ENCODE measurements around the gene RAET1G.
A peak's percentile ranks its signal among the peaks of the same experiment; 100 is the strongest.
"Not testable (repeated sequence)": the region's sequence is repeated elsewhere in the genome, so short reads cannot be mapped to it uniquely, and the experiment has no call there.

RAET1G gene

DNA sequence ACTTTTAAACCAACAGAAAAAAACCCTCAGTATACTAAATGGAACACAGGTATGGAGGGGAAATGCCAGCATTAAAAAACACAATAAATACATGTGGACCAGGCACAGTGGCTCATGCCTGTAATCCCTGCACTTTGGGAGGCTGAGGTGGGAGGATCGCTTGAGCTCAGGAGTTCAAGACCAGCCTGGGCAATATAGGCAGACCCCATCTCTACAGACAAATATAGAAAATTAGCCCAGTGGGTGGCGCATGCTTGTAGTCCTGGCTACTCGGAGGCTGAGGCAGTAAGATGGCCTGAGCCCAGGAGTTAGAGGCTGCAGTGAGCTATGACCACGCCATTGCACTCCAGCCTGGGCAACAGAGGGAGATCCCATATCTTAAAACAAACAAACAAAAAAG lies 36.9 kb upstream of the RAET1G start:
- Mint-ChIP-seq H3K27me3 (peaks cover 90% of the 10 kb centered on the region), H3K4me1 (peaks cover 36% of the 10 kb centered on the region)
- H3K27ac Mint-ChIP-seq, H3K9me3 Mint-ChIP-seq, H3K36me3 Mint-ChIP-seq, ATAC-seq, H3K4me3 Mint-ChIP-seq: not testable (repeated sequence)

DNA sequence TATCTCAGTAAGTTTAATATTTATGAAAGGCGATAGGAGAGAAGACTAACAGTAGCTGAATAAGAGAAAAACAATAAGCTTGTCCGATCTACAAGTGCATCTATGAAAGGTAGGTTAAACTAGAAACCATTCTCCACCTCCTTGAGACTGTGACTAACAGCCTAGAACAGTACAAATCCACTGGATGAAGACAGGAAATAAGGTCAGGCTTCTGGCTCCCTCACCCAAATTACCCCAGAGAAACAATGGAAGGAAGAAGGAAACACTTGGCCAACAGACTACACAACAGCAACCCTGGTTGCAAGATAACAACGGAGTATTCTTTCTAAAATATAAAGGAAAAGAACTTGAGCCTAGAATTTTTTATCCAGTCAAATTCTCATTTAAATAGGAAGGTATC lies 35.2 kb upstream of the RAET1G start:
- H3K4me3 Mint-ChIP-seq, ATAC-seq, H3K36me3 Mint-ChIP-seq, H3K9me3 Mint-ChIP-seq, H3K27ac Mint-ChIP-seq: not testable (repeated sequence)
- peaks cover 83% of the 10 kb centered on the region for H3K27me3 Mint-ChIP-seq
- H3K4me1 Mint-ChIP-seq: peaks cover 25% of the 10 kb centered on the region

DNA sequence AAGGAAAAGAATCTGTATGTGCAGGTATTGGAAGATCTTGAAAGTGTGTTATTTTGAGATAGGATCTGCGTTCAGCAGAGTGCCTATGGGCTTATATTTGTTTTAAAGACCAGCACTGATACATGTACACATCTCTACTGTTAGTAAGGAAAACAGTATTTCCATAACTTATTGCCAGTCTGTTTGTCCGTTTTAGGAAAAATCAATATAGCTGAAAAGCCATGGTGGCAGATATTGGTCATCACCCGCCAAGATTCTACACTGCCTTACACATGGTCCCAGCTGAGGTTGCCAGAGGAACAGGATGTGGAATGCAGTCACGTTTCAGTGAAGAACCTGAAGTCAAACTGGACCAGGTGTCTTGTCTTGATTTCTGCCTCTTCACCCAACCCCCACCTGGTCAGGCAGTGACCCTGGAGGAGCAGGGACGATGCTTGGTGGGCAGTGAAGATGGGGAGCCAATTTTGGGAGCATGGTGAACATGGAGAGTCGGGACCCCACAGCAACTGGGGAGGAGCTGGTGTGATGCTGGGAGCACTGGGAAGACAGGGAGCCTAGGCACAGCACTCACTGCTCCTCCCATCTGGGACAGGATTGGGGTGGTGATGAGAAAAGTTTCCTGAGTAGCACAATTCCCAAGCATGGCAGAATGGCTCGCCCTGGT lies 32.9 kb upstream of the RAET1G start:
- H3K9me3 Mint-ChIP-seq, H3K4me3 Mint-ChIP-seq, H3K36me3 Mint-ChIP-seq, H3K27ac Mint-ChIP-seq, ATAC-seq: not testable (repeated sequence)
- H3K27me3 Mint-ChIP-seq: peaks cover 83% of the 10 kb centered on the region
- peaks cover 10% of the 10 kb centered on the region for H3K4me1 Mint-ChIP-seq

DNA sequence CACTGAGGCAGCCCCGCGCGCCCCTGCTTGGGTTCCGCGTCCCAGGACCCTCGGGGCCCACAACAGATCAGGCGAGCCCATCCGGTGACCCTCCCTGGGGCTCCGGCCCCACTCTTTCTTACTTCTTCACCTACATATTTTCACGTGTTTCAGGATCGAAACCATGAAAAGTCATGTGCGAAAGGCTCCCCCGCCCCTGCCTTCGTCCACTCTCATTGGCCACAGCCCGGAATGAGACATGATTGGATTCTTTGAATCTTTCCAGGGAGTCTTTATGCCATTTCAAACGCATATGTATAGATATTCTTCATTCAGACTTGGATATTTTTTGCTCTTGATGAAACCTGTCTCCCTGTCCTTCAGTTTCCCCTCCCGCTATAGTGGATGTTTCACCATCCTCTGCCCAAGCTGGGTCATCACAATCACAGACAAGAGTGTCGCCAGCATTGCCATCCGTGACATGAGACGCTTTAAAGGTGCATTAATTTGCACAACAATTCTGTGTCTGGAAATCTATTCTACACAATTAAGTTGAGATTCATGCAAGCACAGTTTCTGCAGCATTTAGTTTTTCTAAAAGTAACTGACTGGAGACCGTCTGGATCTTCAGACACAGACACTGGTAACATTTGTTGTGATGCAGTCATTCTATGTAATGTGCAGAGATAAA lies 32.2 kb upstream of the RAET1G start:
- not testable (repeated sequence) for H3K27ac Mint-ChIP-seq, H3K36me3 Mint-ChIP-seq, ATAC-seq, H3K9me3 Mint-ChIP-seq
- Mint-ChIP-seq H3K4me3 (peak overlapping the region; percentile 61), H3K4me1 (peaks cover 10% of the 10 kb centered on the region), H3K27me3 (peaks cover 83% of the 10 kb centered on the region)

DNA sequence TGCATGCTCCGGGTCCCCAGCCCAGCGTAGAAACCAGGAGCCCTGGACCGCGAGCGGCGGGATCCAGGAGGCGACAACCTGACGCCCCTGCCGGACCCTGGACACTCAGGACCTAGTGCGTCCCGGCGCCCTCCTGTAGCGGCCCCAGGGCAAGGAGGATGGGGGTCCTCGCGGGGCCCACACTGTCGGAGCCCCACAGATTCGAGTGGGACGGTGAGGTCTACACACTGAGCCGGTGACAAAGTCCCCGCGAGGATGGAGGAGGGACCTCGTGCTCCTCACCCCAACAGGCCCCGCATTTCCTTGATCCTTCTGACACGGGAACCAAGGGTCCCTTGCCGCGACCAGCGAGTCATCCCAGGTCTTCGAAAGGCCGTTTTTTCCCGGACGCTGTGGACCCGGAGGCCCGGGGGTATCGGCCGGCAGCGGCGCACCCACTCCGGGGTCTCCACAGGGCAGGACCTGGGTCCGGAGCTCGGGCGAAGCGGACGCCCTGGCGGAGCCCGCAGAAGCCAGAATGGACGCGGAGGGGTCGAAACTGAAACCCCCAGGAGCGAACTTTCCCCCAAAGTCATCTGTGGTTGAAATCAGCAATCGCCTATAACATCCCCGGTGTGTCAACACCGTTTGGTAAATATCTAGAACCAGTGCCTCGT lies 31.5 kb upstream of the RAET1G start:
- H3K27ac Mint-ChIP-seq, H3K36me3 Mint-ChIP-seq, H3K4me3 Mint-ChIP-seq, H3K9me3 Mint-ChIP-seq, ATAC-seq: not testable (repeated sequence)
- peaks cover 10% of the 10 kb centered on the region for H3K4me1 Mint-ChIP-seq
- peaks cover 83% of the 10 kb centered on the region for H3K27me3 Mint-ChIP-seq

DNA sequence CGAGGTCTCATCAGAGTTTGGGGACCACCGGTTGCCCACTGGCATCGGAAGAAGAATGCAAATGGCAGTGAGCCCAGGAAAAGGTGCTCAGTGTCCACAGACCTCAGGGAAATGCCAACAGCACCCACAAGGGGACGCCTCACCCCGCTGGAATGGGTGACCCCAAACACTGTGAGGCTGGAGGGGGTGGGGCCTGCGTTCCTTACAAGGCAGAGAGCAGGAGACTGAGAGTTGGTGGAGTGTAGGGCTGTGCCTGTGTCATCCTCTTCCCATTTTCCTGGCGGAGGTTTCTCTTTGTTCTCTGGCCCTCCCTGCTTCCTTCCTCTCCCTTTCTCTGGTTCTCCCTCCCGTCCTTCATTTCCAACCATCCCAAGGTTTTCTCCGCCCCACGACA lies 31.0 kb upstream of the RAET1G start:
- H3K36me3 Mint-ChIP-seq, H3K4me3 Mint-ChIP-seq, H3K9me3 Mint-ChIP-seq, H3K27ac Mint-ChIP-seq: not testable (repeated sequence)
- peak; percentile 64 for ATAC-seq
- H3K27me3 Mint-ChIP-seq: peaks cover 82% of the 10 kb centered on the region
- H3K4me1 Mint-ChIP-seq: peaks cover 10% of the 10 kb centered on the region

DNA sequence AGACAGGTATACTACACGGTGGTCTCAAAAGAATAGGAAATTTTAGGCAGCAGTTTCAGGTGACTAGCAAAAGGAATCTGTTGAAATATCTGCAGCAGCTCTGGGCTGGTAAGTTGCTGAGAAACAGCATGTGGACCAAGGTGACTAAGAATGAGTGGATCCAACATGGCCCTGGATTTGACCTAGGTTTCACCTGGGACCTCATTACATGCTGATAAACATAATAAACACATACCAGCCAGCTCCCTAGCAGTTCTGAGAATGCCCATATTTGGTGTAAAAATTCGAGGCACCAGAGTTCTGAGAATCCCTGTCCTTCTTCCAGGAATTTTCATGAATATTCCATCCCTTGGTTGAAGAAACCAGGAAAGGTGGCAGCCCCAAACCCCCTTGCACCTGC lies 30.5 kb upstream of the RAET1G start:
- H3K4me3 Mint-ChIP-seq, H3K36me3 Mint-ChIP-seq, H3K27ac Mint-ChIP-seq, H3K9me3 Mint-ChIP-seq, ATAC-seq: not testable (repeated sequence)
- Mint-ChIP-seq H3K4me1 (peaks cover 10% of the 10 kb centered on the region), H3K27me3 (peaks cover 80% of the 10 kb centered on the region)

DNA sequence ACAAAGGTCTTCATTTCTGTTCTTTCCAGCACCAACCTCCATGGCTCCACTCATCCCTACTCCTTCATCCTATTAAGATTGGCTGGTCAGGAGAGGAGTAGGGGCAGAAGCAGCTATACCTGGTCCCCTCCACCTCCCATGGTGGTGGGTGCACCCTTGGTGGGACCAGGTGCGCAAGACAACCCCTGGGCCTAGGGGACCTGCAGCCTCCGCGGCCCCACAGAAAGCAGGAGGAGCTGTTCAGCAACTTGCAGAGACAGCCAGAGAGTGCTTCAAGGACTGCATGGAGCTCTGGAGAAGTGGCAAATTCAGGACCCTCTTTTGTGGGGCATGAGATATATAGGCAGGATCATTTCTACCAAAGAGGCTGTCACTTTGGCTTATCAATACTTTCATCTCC lies 28.7 kb upstream of the RAET1G start:
- no peak for ATAC-seq
- Mint-ChIP-seq H3K4me1 (peaks cover 10% of the 10 kb centered on the region), H3K9me3 (no peaks in the 10 kb centered on the region), H3K27ac (no peak overlapping the region), H3K27me3 (peaks cover 88% of the 10 kb centered on the region), H3K36me3 (no peaks in the 10 kb centered on the region), H3K4me3 (no peak overlapping the region)

DNA sequence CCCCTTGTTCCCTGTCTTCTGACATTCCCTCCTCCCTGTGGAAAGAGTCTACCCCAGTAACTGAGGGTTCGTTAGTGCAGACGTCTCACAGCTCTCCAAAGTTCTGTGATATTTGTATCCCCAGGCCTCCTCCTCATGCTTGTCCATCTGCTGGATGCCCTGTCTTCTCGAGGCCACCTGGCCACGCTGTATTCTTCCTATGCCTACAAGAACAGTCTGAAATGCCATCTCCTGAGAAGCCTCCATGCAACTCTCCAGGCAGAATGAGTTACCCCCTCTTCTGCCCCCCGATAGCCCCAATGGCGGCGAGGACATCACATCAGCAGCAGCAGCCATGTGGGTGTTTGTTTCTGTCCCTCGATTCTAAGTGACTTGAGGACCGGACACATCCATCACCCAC lies 28.2 kb upstream of the RAET1G start:
- Mint-ChIP-seq H3K9me3 (no peaks in the 10 kb centered on the region), H3K36me3 (no peaks in the 10 kb centered on the region), H3K27ac (no peak overlapping the region), H3K4me3 (no peak overlapping the region), H3K27me3 (peaks cover 87% of the 10 kb centered on the region), H3K4me1 (peaks cover 10% of the 10 kb centered on the region)
- no peak for ATAC-seq

DNA sequence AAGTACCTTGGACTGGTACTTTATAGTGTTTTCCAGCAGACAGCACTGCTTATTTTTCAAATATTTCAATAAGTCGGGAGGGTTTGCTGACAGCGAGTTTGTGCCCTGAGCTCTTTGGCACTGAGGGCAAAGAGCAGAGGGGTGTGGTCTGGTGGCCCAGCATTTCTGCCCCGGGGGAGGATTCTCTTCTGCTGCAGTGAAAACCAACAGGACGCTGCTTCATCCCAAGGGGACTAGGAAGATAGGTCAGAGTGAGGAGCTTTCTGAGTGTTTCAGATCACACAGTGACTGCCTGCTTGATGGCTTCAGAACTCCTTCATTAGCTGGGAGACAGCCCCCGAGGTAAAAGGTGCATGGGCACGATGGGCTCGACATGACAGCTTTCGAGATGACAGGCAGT lies 27.5 kb upstream of the RAET1G start:
- H3K9me3 Mint-ChIP-seq: no peaks in the 10 kb centered on the region
- H3K4me1 Mint-ChIP-seq: peaks cover 12% of the 10 kb centered on the region
- no peak overlapping the region for H3K27ac Mint-ChIP-seq
- ATAC-seq: no peak
- peaks cover 81% of the 10 kb centered on the region for H3K27me3 Mint-ChIP-seq
- no peaks in the 10 kb centered on the region for H3K36me3 Mint-ChIP-seq
- no peak overlapping the region for H3K4me3 Mint-ChIP-seq

DNA sequence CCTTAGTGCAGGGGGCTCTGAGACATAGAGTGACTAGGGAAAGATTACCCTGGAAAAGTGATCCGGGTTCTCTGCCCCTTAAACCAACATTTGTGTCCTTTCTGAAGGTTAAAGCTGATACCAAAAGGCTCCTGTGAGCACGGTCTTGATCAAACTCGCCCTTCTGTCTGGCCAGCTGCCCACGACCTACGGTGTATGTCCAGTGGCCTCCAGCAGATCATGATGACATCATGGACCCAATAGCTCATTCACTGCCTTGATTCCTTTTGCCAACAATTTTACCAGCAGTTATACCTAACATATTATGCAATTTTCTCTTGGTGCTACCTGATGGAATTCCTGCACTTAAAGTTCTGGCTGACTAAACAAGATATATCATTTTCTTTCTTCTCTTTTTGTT lies 25.7 kb upstream of the RAET1G start:
- Mint-ChIP-seq H3K36me3 (no peaks in the 10 kb centered on the region), H3K4me1 (peaks cover 7% of the 10 kb centered on the region), H3K27ac (no peak overlapping the region), H3K9me3 (no peaks in the 10 kb centered on the region), H3K27me3 (peaks cover 69% of the 10 kb centered on the region), H3K4me3 (no peak overlapping the region)
- no peak for ATAC-seq

DNA sequence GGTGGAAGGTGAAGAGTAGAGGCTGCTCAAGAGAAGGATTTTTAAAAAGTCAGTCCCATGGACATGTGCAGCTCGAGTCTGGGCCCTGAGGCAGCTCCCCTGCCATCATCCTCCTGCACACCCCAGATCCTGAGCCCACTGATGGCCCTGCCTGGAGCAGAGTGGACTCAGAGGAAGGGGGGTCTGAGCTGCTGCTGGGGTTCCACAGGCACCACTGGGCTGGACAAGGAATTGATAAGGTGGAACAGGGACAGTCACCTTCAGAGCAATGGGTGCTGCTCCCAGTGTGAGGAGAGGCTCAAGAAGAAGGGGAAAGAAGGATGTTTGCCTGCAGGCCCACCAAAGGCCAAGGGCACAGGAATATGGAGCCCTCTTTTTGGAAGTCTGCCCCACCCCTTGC lies 25.1 kb upstream of the RAET1G start:
- H3K27ac Mint-ChIP-seq: no peak overlapping the region
- H3K27me3 Mint-ChIP-seq: peaks cover 68% of the 10 kb centered on the region
- no peaks in the 10 kb centered on the region for H3K9me3 Mint-ChIP-seq
- H3K4me1 Mint-ChIP-seq: peaks cover 5% of the 10 kb centered on the region
- no peaks in the 10 kb centered on the region for H3K36me3 Mint-ChIP-seq
- no peak overlapping the region for H3K4me3 Mint-ChIP-seq
- ATAC-seq: no peak

DNA sequence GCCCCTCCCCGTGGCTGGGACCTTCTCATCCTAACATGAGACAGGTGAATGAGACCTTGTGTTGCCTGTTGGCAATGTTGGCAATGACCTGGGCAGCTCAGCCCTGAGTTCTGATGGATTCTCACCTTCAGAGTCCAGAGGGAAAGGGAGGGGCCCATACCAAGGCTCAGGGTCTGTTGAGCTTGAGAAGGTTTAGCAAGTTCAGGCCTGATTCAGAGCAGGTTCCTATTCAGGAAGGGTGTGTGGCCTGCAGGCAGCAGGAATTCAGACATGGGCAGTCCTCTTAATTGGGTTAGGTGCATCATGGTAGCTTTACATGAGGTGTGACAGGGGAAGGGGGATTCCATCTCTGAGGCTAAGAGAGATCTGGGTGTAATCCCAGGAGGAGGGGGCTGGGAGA lies 24.6 kb upstream of the RAET1G start:
- H3K9me3 Mint-ChIP-seq, H3K27ac Mint-ChIP-seq, H3K4me3 Mint-ChIP-seq, H3K4me1 Mint-ChIP-seq, H3K36me3 Mint-ChIP-seq, ATAC-seq: not testable (repeated sequence)
- H3K27me3 Mint-ChIP-seq: peaks cover 68% of the 10 kb centered on the region

DNA sequence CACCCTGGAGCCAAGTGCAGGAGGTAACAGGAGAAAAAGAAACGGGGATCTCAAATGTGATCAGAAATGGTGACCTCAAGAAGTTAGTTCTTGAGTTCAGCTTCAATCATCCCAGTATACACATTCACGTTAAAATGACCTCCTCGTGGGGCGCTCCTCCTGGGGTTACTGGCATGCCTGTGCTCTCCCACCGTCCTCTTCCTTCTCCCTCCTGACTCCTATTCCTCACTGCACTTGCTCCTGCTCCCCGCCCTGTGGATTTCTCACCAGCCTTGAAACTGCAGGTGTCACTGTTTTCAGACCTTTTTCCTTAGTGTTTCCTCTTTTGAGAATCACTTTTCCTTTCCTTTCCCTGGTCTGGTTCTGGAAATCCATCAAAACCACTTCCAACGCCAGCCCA lies 23.7 kb upstream of the RAET1G start:
- not testable (repeated sequence) for H3K9me3 Mint-ChIP-seq, ATAC-seq, H3K4me3 Mint-ChIP-seq, H3K36me3 Mint-ChIP-seq, H3K27ac Mint-ChIP-seq
- H3K27me3 Mint-ChIP-seq: peaks cover 68% of the 10 kb centered on the region
- peaks cover 18% of the 10 kb centered on the region for H3K4me1 Mint-ChIP-seq

DNA sequence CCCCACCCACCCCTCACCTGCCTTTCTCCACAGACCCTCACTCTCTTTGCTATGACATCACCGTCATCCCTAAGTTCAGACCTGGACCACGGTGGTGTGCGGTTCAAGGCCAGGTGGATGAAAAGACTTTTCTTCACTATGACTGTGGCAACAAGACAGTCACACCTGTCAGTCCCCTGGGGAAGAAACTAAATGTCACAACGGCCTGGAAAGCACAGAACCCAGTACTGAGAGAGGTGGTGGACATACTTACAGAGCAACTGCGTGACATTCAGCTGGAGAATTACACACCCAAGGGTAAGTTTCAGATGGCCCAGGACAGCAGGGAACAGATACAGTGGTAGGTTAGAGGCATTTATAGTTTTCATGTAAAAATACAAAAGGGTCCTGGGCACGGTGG lies 22.4 kb upstream of the RAET1G start:
- H3K4me3 Mint-ChIP-seq, H3K9me3 Mint-ChIP-seq, H3K36me3 Mint-ChIP-seq, H3K27ac Mint-ChIP-seq: not testable (repeated sequence)
- Mint-ChIP-seq H3K4me1 (peaks cover 23% of the 10 kb centered on the region), H3K27me3 (peaks cover 68% of the 10 kb centered on the region)
- ATAC-seq: peak; percentile 78

DNA sequence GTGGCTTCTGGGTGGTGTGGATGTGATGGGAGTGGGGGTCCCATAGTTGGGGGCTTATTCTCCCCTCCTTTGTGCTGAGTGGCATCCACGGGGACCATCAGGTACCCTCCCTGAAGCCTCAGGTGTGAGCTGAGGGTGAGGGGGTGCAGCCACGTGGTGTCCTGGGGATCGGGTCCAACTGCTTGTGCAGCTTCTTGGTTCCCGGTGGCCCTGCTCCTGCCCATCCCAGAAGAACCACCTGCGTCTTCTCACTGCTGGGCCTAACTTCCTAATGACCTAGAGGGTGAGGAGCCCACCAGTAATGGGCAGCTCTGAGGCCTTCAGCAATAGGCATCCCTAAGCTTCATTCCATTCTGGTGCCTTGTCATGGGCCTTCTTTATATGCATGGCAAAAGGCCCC lies 20.4 kb upstream of the RAET1G start:
- Mint-ChIP-seq H3K27me3 (peaks cover 71% of the 10 kb centered on the region), H3K4me3 (peak overlapping the region; percentile 93), H3K4me1 (peaks cover 43% of the 10 kb centered on the region)
- not testable (repeated sequence) for H3K27ac Mint-ChIP-seq, H3K9me3 Mint-ChIP-seq, ATAC-seq, H3K36me3 Mint-ChIP-seq
